Activated gamma-delta T cell treated with anti-CD3 and anti-CD28 coated beads, Interleukin-2, amount 50 U/mL, for 16 hours (primary cell): ENCODE results near the gene NPVF.

ENCODE experiments used
- DNase-seq: peaks from one replicate; pipeline ENCODE4 v3.0.0-alpha.2; 2020; ENCODE audit warnings: low read depth

Gene NPVF, protein sequence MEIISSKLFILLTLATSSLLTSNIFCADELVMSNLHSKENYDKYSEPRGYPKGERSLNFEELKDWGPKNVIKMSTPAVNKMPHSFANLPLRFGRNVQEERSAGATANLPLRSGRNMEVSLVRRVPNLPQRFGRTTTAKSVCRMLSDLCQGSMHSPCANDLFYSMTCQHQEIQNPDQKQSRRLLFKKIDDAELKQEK

DNA sequence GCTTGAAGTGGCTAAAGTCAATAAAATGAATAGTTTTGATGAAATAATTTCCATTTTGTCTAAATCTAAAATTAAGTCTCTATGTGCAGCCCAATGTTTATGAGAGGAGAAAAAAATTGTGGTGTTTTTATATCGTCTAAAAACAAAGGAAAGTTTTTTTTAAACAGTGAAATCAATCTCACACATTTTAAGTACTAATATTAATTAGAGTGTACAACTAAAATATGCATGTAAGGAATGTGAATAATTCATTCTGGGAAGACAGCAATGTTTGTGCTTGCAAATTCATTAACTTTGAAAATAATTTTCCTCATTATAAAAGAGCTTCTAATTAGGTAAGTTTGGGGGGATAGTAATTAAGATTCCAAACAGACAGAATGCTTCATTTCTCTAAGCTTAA is at the start of gene NPVF:
Gene NPVF, minus strand, starts transcription at position 101 of the 400 bp plus-strand sequence. Its CDS starts 47 bp downstream, at position 54.
- DNase-seq: no peak

GRCh38 chr7:25272265-25272664 is 44.0 kb upstream of the NPVF start:
- DNase-seq: no peak

DNA sequence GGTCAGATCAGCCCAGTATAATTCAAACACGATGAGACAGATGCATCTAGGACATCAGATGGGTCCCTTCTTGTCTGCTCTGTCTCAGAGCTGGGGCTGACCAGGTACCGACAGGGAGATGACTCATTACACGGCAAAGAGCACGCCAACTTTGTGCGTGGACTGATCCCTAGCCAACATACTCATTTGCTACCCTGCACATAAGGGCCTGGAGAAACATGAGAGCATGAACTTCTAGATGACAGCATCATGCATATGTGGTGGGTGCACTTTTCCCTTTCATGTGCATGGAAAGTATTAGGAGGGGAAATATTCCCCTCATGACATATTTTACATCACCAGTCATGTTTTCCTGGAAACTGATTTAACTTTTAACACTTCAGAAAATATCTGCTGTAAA is 35.1 kb upstream of the NPVF start:
- DNase-seq: no peak

GRCh38 chr7:25262586-25262985 is 34.3 kb upstream of the NPVF start:
- DNase-seq: no peak

- no peak for DNase-seq
Measured at GRCh38 chr7:25261545-25262140, 33.4 kb upstream of the NPVF start.

DNA sequence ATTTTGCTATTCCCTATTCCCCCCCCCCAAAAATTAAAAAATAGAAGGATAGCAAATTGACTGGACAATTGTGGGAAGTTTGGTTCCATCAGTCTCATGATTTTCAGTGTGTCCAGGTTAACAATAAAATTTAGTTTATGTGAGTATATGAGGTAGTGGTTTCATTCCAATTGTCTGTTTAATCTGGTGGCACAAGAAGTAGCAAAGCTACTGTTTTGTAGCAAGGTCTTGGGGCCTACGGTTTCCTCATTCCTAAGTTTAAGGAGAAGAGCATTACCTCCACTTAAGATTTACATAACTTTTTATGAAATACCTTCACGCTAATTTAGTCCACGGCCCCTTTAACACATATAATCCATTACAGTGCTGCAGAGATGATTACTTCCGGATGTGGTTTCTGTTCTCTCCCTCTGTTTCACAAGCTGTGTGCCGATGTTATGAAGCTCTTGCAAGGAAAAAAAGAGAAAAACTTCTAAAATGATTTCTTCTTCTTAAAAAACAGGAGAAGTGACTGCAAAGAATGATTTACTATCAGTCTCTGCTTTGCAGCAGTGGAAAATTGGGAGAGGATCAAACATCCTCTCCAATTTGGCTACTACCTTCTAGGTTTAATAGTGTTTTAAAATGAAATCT is 32.7 kb upstream of the NPVF start:
- no peak for DNase-seq

DNA sequence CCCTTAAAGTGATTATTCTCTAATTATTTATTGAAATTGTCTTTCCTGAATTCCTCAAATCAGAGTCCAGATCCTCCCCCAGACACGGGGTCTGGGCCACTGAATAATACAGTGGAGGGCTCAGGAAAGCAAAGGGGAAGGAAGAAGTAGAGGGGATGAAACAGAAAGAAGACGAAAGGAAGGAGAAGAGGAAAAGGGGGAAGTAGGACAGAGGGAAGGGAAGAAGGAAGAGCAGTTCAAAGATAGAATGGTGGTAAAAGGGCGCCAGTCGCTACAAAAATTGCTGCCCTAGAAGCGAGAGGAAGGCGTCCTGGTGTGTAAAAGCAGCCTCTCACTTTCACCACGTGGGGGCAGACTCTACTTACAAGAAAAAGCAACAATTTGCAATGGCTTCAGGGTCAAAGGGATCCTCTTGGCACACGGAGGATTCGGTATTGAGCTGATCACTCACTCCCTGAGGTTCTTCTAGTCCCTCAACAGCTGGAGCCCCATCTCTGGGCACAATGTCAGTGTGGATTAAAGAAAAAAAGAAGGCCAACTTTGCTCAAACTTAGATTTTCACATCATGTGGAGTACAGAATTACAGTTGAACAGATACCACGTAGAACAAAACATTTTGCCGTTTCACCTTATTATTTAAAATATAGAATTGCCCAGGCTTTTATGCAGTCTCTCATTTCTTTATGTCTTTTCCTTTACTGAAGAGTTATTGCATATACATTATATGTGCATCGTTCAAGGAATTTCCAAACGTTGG is 31.4 kb upstream of the NPVF start:
- DNase-seq: peak; percentile 37

DNA sequence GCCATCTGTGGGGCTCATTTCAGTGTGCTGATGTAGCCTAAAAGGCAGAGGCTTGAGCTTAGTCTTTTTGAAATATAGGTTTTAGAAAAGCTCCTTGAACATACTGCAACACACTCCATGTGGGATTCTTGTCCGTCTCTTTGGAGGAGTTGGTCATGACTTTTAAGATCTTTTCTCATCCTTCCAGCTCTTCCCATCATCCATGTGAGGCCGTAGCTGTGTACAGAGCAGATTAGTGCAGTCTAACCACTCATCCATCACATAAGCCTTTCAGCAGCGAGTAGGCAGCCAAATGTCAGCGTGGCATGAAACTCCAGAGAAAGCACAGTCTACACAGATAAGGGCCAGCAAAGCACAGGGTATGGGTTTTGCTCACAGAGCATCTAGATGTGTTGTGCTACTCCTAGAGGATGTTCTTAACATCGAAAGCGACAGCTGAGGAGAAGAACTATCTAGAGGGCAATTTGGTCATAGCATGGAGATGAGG is 28.1 kb upstream of the NPVF start:
- no peak for DNase-seq

- DNase-seq: no peak
Measured at GRCh38 chr7:25255611-25256332, 27.5 kb upstream of the NPVF start.

GRCh38 chr7:25254604-25255003 is 26.3 kb upstream of the NPVF start:
- DNase-seq: no peak

DNA sequence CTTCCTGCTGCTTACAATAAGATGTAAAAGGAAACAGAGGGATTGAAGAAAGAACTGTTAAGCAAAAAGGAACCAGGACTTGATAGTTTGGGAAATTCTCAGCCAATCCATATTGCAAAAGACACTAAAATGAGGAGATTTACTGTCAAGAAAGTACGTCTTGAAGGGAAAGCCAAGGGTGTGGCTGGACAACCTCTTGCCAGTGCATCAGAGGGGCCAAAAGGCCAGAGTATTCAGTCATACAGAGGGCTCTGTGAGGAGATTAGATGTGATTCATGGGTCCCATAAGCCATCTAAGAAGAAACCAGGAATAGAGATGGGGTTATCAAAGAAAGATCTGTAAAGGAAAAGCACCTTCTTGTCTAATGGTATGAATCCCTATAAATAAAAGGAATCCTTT is 25.4 kb upstream of the NPVF start:
- DNase-seq: no peak

DNA sequence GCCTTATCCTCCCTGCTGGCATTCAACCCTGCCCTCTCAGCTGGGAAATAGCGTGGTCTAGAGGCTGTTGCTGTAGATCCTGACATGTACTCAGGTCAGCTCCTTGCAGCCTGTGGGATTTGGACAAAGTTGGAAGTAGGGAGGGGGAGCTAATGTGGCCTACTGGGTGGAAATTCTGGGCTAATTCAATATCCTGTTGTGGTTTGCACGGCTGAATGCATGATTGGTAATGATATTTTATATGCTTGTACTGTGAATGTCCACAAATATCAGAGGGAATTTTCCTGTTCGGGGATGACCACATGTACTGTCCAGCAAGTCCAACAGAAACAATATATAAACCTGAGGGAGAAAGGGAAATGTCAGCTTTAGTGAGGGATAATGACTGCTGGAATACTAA is 22.1 kb upstream of the NPVF start:
- DNase-seq: no peak

DNA sequence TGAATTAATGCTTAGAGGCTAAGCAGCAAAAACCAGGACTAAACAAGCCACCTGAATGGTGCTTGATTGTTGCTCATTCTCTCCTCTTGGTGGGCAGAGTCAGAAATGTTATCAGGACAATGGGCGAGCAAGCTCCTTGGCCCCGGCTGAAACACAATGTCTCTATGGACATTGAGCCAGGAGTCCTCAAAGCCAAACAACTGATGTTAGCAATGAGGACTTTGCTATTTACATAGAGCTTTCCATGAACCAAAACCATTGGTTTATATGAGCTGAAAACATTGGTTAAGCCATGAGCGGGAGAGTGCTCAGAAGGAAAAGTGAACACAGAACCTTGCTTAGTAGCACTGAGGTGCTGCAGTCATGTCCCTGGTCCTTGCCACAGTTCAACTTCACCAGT is 21.5 kb upstream of the NPVF start:
- no peak for DNase-seq

DNA sequence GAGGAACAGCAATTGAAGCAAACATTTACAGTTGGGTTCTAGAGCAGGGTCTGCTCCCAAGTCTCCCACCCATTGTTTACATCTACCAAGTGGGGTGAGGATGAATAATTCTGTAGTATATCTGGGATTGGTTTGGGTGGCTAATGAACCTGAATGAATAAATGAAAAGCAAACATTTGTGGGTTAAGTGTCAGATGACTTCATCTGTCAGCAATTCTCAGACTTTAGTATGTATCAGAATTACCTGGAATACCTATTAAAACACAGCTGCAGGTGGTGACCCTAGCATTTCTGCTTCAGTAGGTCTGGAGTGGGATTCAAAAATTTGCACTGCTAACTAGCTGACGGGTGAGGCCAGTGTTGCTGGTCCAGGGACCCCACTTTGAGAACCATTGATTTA is 18.0 kb upstream of the NPVF start:
- no peak for DNase-seq

DNA sequence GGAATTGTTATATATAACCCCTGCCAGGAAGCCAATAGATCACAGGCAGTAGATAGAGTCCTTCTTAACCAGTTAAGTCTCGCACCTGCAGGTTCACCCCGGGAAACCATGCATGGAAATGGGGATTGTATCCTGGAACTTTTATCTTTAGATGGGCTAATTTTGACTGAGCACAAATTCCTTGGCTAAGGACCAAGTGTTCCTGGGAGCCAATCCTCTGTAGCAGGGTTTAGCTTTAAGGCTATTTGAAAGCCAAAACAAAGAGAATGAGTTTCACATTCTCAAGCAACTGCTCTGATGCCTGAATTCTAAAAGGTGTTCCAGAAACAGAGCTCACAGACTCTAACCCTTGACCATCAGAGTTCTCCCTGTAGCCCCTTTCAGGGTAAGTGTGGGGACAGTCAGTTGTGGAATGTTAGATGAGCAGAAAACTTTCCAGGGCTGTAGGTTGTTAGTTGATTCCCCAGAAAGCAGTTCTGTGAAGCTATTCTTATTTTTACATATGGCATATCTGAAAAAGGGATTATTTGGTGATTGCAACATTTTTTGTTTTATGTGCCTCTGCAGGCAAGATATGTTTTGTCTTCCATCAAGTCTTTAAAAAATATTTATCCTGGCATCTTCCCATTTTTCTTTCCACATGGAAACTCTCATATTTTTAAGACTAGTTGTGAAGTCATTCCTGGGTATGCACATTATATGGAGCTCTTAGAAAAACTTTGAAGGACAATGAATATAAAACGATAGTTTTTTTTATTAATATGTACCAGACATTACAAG is 16.2 kb upstream of the NPVF start:
- DNase-seq: no peak

DNA sequence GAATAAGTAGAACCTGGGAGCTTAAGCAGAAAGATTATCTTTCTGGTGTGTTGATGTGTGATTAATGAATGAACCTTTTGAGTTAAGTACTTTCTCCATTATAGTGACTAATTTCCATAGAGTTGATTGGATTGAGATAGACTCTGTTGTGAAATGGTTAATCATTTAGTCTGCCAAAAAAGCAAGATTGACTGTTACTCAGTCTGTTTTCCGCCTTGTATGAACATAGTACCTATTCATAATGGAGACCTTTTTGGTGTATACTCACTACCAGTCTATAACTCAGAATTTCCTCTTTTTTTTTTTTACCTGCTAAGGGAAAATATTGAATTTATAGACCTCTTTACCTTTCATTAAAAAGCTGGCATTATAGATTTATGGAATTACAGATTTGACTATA is 14.4 kb upstream of the NPVF start:
- no peak for DNase-seq

GRCh38 chr7:25240896-25241295 is 12.6 kb upstream of the NPVF start:
- DNase-seq: no peak

DNA sequence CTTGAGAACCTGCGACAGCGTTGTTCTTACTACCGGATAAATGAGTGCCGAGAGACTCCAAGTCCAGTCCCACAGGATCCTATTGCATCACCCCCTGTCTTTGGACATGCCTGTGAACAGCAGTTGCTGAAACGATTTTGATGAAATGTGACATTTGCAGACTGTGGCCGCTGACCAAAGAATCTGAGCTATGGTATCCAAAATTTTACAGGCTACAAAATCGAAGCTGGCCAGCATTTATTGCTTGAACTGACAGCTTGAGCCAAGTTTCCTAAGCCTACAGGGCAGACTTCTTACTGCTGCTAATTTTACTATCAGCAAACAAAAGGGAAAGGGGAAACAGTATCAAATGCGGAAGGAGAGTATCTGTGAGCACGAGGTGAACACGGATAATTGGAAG is 12.1 kb upstream of the NPVF start:
- no peak for DNase-seq

GRCh38 chr7:25239888-25240287 is 11.6 kb upstream of the NPVF start:
- no peak for DNase-seq

DNA sequence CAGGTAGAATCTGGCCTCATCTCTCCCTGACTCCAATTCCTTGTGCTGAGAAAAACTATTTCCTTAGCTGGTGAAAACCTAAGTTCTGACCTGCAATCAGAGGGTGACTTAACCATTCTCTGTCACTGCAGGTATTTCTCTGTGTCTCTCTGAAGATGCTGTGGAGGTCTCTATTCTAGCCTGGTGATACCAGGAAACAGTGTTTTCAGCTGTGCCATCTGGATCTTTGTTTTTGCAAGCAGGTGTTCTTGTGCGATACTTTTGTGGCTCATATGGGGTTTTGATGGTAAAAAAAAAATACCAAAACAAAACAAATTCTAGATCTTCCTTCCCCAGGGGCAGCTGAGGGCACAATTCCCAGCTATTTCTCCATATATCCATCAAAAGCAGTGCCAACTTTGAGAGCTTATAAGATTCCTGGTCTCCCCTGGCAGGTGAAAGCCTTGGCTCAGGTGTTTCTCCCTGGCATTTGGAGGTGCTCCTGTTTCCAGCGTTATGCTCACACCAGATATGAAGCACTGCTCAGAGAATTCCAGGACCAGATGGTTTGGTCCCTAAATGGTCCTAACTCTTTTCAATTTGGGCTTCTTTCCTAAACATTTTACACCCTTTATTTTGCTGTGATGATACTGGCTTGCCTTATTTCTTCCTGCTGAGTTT is 9.9 kb upstream of the NPVF start:
- DNase-seq: no peak

- DNase-seq: no peak
Measured at GRCh38 chr7:25235471-25235870, 7.2 kb upstream of the NPVF start.
